HCT116 (cell line): ENCODE measurements around the gene OPN4.

Source experiments
- EZH2 ChIP-seq: fragments of 200-600 bp; sonication (generic); IDR thresholded peaks from 2 replicates; pipeline ENCODE4 v1.6.1; 2017; ENCODE audit warnings: antibody characterized with exemption, mixed run types
- JUND ChIP-seq: IDR thresholded peaks from 2 replicates; pipeline ENCODE4 v1.6.1; 2012
- POLR2A ChIP-seq: IDR thresholded peaks from 2 replicates; pipeline ENCODE4 v1.7.0; 2011; ENCODE audit warnings: borderline replicate concordance; ENCODE audit not compliant: insufficient read depth, insufficient read length; ENCODE audit errors: extremely low read depth
- TF ChIP-seq, protein P1 (sequence below), 3 experiments: fragments of 200-600 bp in 1 of 3; sonication (generic) in 1 of 3; IDR thresholded peaks in 2 of 3; conservative IDR thresholded peaks in 1 of 3; 2 replicates each; pipeline ENCODE4 v1.5.1; 2012 to 2017; ENCODE audit warnings: low read depth in 2 of 3, low read length in 2 of 3, antibody characterized with exemption in 1 of 3, borderline replicate concordance in 1 of 3, control low read depth in 1 of 3, mild to moderate bottlenecking in 1 of 3, mixed read lengths in 1 of 3, mixed run types in 1 of 3, moderate library complexity in 1 of 3; ENCODE audit not compliant: insufficient read depth in 1 of 3
- TF ChIP-seq, protein P2 (sequence below): IDR thresholded peaks from 2 replicates; pipeline ENCODE4 v1.6.1; 2012; ENCODE audit warnings: low read depth

DNA sequence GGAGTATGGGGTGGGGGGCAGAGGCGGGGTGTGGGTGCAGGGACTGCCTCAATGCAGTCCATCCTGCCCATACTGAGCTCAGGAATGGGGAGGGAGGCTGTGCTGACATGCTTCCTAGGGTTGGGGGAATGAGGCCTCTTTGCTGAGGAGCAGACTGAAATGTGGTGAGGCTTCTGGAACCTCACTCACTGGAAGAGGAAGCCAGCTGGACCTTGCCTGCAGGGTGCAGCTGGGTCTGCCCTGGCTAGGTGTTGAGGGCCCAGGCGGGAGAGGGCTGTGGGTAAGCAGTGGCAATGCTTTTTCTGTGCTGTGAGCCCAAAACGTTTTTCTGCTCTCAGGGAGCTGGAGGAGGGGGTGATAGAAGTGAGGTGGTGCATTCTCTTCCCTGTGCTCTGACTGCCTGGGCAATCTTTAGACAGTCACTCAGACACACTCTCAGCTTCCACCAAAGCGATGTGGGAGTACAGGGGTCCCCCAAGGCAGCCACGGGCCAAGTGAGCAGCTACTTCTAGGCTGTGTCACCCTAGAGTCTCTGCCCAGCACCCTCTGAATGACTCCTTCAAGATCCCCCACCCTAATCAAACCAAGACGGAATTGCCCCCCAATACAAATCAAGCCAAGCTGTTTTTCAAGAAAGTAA, 60.9 kb downstream of the OPN4 start:
- TF ChIP-seq, protein P1, sequence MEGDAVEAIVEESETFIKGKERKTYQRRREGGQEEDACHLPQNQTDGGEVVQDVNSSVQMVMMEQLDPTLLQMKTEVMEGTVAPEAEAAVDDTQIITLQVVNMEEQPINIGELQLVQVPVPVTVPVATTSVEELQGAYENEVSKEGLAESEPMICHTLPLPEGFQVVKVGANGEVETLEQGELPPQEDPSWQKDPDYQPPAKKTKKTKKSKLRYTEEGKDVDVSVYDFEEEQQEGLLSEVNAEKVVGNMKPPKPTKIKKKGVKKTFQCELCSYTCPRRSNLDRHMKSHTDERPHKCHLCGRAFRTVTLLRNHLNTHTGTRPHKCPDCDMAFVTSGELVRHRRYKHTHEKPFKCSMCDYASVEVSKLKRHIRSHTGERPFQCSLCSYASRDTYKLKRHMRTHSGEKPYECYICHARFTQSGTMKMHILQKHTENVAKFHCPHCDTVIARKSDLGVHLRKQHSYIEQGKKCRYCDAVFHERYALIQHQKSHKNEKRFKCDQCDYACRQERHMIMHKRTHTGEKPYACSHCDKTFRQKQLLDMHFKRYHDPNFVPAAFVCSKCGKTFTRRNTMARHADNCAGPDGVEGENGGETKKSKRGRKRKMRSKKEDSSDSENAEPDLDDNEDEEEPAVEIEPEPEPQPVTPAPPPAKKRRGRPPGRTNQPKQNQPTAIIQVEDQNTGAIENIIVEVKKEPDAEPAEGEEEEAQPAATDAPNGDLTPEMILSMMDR (IDR thresholded peaks at IDR 0.05 in 2 of 3, conservative IDR thresholded peaks at IDR 0.05 in 1 of 3; ENCODE audit: borderline replicate concordance in 1 of 3, insufficient read depth in 1 of 3, low read depth in 2 of 3, low read length in 2 of 3) = no peak
- TF ChIP-seq, protein P2, sequence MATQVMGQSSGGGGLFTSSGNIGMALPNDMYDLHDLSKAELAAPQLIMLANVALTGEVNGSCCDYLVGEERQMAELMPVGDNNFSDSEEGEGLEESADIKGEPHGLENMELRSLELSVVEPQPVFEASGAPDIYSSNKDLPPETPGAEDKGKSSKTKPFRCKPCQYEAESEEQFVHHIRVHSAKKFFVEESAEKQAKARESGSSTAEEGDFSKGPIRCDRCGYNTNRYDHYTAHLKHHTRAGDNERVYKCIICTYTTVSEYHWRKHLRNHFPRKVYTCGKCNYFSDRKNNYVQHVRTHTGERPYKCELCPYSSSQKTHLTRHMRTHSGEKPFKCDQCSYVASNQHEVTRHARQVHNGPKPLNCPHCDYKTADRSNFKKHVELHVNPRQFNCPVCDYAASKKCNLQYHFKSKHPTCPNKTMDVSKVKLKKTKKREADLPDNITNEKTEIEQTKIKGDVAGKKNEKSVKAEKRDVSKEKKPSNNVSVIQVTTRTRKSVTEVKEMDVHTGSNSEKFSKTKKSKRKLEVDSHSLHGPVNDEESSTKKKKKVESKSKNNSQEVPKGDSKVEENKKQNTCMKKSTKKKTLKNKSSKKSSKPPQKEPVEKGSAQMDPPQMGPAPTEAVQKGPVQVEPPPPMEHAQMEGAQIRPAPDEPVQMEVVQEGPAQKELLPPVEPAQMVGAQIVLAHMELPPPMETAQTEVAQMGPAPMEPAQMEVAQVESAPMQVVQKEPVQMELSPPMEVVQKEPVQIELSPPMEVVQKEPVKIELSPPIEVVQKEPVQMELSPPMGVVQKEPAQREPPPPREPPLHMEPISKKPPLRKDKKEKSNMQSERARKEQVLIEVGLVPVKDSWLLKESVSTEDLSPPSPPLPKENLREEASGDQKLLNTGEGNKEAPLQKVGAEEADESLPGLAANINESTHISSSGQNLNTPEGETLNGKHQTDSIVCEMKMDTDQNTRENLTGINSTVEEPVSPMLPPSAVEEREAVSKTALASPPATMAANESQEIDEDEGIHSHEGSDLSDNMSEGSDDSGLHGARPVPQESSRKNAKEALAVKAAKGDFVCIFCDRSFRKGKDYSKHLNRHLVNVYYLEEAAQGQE = no peak
- TF ChIP-seq JUND = no peak
- no peak for TF ChIP-seq POLR2A
- no peak for TF ChIP-seq EZH2
